Adrenal gland (tissue), 5 donors: ENCODE measurements around the gene ZBP1.

Experiments
- POLR2A ChIP-seq, 2 donors: fragments of 450-650 bp; IDR thresholded peaks; one replicate each; pipeline ENCODE4 v1.6.1; 2017; ENCODE audit warnings: antibody characterized with exemption in 2 of 2, mild to moderate bottlenecking in 2 of 2, moderate library complexity in 1 of 2
- TF ChIP-seq, protein P1 (sequence below), 6 experiments: fragments of 450-650 bp in 4 of 6; fragments of 200-600 bp in 2 of 6; sonication (generic) in 1 of 6; IDR thresholded peaks; 1 replicate in 5 of 6; 2 replicates in 1 of 6; pipeline versions ENCODE4 v1.5.1 to v1.8.0; 2016 to 2021; ENCODE audit warnings: antibody characterized with exemption in 6 of 6, mild to moderate bottlenecking in 2 of 6, moderate library complexity in 1 of 6
- donor health status: DM: no; HTN: no; CAD: no.

DNA sequence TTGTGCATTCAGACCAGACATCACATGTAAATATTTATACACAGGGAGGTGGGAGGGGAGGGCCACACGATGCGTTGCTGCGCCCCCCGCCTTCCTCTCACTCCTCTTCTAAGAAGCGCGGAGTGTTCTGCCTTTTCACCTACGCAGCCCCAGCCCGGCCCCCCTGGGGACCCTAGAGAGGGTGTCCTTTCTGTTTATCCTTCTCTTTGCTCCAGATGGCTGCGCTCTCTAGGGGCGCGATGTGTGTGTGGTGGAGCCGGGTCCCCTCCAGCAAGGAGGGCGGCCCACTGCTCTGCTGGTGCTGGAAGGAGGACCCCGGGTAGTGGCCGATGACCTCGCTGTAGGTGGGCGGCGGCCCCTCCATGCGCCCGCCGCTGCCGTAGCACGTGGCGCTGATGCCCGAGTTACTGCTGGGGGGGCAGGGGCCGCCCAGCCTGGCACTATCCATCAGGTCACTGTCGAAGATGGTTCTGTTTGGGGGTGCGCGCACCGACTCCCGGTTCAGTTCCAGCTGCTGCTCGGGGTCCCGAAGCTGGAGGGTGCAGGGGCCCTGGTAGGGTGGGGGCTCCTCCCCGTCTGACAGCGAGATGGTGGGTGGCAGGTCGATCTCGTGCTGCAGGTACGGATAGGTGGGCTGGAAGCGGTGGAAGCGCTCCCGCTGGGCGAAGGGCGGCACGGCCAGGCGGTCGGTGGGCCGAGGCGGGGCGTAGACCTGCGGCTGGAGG is 31.8 kb upstream of the ZBP1 start:
- TF ChIP-seq, protein P1, sequence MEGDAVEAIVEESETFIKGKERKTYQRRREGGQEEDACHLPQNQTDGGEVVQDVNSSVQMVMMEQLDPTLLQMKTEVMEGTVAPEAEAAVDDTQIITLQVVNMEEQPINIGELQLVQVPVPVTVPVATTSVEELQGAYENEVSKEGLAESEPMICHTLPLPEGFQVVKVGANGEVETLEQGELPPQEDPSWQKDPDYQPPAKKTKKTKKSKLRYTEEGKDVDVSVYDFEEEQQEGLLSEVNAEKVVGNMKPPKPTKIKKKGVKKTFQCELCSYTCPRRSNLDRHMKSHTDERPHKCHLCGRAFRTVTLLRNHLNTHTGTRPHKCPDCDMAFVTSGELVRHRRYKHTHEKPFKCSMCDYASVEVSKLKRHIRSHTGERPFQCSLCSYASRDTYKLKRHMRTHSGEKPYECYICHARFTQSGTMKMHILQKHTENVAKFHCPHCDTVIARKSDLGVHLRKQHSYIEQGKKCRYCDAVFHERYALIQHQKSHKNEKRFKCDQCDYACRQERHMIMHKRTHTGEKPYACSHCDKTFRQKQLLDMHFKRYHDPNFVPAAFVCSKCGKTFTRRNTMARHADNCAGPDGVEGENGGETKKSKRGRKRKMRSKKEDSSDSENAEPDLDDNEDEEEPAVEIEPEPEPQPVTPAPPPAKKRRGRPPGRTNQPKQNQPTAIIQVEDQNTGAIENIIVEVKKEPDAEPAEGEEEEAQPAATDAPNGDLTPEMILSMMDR (IDR thresholded peaks at IDR 0.05): no peak
- TF ChIP-seq POLR2A (IDR thresholded peaks at IDR 0.05): no peak
